HEK293 (cell line): ENCODE measurements around the gene UBAP1L.

Experiments
- CTCF ChIA-PET: fragments of 350-600 bp; formaldehyde crosslinking; extraction: SDS; loops from one replicate; lab custom pipeline; 2021; ENCODE audit warnings: antibody characterized with exemption; lab: Yijun Ruan, JAX
- POLR2A ChIA-PET: fragments of 300-600 bp; formaldehyde crosslinking; extraction: SDS; loops from one replicate; lab custom pipeline; 2020; ENCODE audit warnings: antibody characterized with exemption, inconsistent platforms; lab: Yijun Ruan, JAX
- H3K27ac ChIP-seq: fragments of 200-500 bp; sonication (Bioruptor generic); 2 replicates; pipeline ENCODE4 v1.5.1; 2014; ENCODE audit warnings: low read depth, low read length, control low read depth, inconsistent platforms; ENCODE audit errors: extremely low read depth
- H3K36me3 ChIP-seq, 2 experiments: fragments of 200-500 bp in 1 of 2; sonication (Bioruptor generic) in 1 of 2; 1 replicate in 1 of 2; 2 replicates in 1 of 2; pipeline ENCODE4 v1.5.1; 2014 to 2017; ENCODE audit warnings: inconsistent platforms in 2 of 2, low read length in 2 of 2; ENCODE audit not compliant: control insufficient read depth in 2 of 2, insufficient read depth in 1 of 2
- H3K4me1 ChIP-seq: fragments of 200-500 bp; sonication (Bioruptor generic); 2 replicates; pipeline ENCODE4 v1.5.1; 2014; ENCODE audit warnings: mild to moderate bottlenecking, low read length, inconsistent platforms; ENCODE audit not compliant: control insufficient read depth, insufficient read depth
- H3K4me3 ChIP-seq: 2 replicates; pipeline ENCODE4 v1.5.1; 2011; ENCODE audit warnings: low read depth, mild to moderate bottlenecking, control low read depth, low read length, moderate library complexity
- H3K9me3 ChIP-seq: fragments of 200-500 bp; sonication (Bioruptor generic); 2 replicates; pipeline ENCODE4 v1.5.1; 2014; ENCODE audit warnings: low read depth, low read length, inconsistent platforms; ENCODE audit not compliant: control insufficient read depth, insufficient read depth
- EGR2 ChIP-seq: fragments of 450-650 bp; formaldehyde crosslinking; IDR thresholded peaks from 2 replicates; pipeline ENCODE4 v1.5.1; 2016; ENCODE audit warnings: low read depth, missing biosample characterization, missing genetic modification characterization
- GFI1B ChIP-seq: fragments of 450-650 bp; formaldehyde crosslinking; IDR thresholded peaks from 2 replicates; pipeline ENCODE4 v1.5.1; 2016; ENCODE audit warnings: missing biosample characterization, missing genetic modification characterization
- GLI2 ChIP-seq: fragments of 450-650 bp; formaldehyde crosslinking; IDR thresholded peaks from 2 replicates; pipeline ENCODE4; 2017; ENCODE audit warnings: missing biosample characterization, missing genetic modification characterization, low read depth, borderline replicate concordance
- GLIS1 ChIP-seq: fragments of 450-650 bp; formaldehyde crosslinking; IDR thresholded peaks from 2 replicates; pipeline ENCODE4 v1.5.1; 2016; ENCODE audit warnings: missing biosample characterization, missing genetic modification characterization
- MEIS1 ChIP-seq: sonication (generic); formaldehyde crosslinking; IDR thresholded peaks from 2 replicates; pipeline ENCODE4 v1.8.1; 2022; ENCODE audit warnings: missing genetic modification reagents, mild to moderate bottlenecking, borderline replicate concordance
- YY2 ChIP-seq: fragments of 450-650 bp; formaldehyde crosslinking; IDR thresholded peaks from 2 replicates; pipeline ENCODE4 v1.5.1; 2016; ENCODE audit warnings: missing biosample characterization, missing genetic modification characterization
- ZBTB49 ChIP-seq: fragments of 450-650 bp; formaldehyde crosslinking; IDR thresholded peaks from 2 replicates; pipeline ENCODE4 v1.5.1; 2016; ENCODE audit warnings: missing biosample characterization, missing genetic modification characterization, low read depth
- ZFHX2 ChIP-seq: fragments of 450-650 bp; formaldehyde crosslinking; conservative IDR thresholded peaks from 2 replicates; pipeline ENCODE4 v1.5.1; 2016; ENCODE audit warnings: missing biosample characterization, missing genetic modification characterization
- ZNF18 ChIP-seq: fragments of 450-650 bp; formaldehyde crosslinking; IDR thresholded peaks from 2 replicates; pipeline ENCODE4 v1.5.1; 2016; ENCODE audit warnings: missing biosample characterization, missing genetic modification characterization
- ZNF214 ChIP-seq: fragments of 450-650 bp; formaldehyde crosslinking; IDR thresholded peaks from 2 replicates; pipeline ENCODE4 v1.5.1; 2017; ENCODE audit warnings: missing biosample characterization, mild to moderate bottlenecking, missing genetic modification characterization, borderline replicate concordance
- ZNF266 ChIP-seq: fragments of 450-650 bp; formaldehyde crosslinking; IDR thresholded peaks from 2 replicates; pipeline ENCODE4 v1.5.1; 2016; ENCODE audit warnings: missing biosample characterization, missing genetic modification characterization, low read depth

UBAP1L gene

GRCh38 chr15:65069779-65070546 lies 45.0 kb downstream of the UBAP1L start:
- CTCF ChIA-PET, result interaction anchor here (1.2 to 1.3 kb wide), 2 partner anchors 13 to 15 kb away, joined by 3 to 5 read pairs; no protein-coding TSS in a partner anchor
- Histone ChIP-seq H3K4me1 (no peaks in the 10 kb centered on the region), H3K36me3 (no peaks in the 10 kb centered on the region), H3K9me3 (no peaks in the 10 kb centered on the region)
- TF ChIP-seq GLIS1 (tag by site-specific recombination) (no peak), GLI2 (tag by site-specific recombination) (no peak)
- TF ChIP-seq, all 188 proteins: peak for 0
- no peak overlapping the region for H3K4me3 ChIP-seq
- POLR2A ChIA-PET, result interaction anchor here (0.5 kb wide), 1 partner anchor 436 kb away, joined by 5 read pairs; no protein-coding TSS in a partner anchor
- H3K27ac ChIP-seq, result no peak overlapping the region

GRCh38 chr15:65069179-65069578 lies 45.8 kb downstream of the UBAP1L start:
- no peaks in the 10 kb centered on the region for H3K9me3 ChIP-seq
- no peaks in the 10 kb centered on the region for H3K4me1 ChIP-seq
- H3K36me3 ChIP-seq, result no peaks in the 10 kb centered on the region
- TF ChIP-seq ZFHX2 (tag by site-specific recombination) (peak; percentile 77), EGR2 (tag by site-specific recombination) (peak; percentile 63), ZNF214 (tag by site-specific recombination) (no peak)
- TF ChIP-seq, all 188 proteins: peak for 2
- POLR2A ChIA-PET, result no interaction called here
- no peak overlapping the region for H3K27ac ChIP-seq
- no peak overlapping the region for H3K4me3 ChIP-seq
- CTCF ChIA-PET, result interaction anchor here (0.5 to 1.5 kb wide), 3 partner anchors 14 to 17 kb away, joined by 4 to 8 read pairs (median 5); no protein-coding TSS in a partner anchor

- no peak for TF ChIP-seq ZBTB49
- no peak for TF ChIP-seq MEIS1 (CRISPR knock-in tag)
- no peak for TF ChIP-seq ZNF18
- TF ChIP-seq ZNF214 (tag by site-specific recombination), result no peak
- TF ChIP-seq ZNF266 (tag by site-specific recombination), result no peak
- no peak for TF ChIP-seq GFI1B (tag by site-specific recombination)
- no peak for TF ChIP-seq YY2 (tag by site-specific recombination)
- TF ChIP-seq, all 188 proteins: peak for 0
- Histone ChIP-seq H3K36me3 (no peaks in the 10 kb centered on the region), H3K27ac (no peak overlapping the region), H3K4me3 (no peak overlapping the region), H3K4me1 (no peaks in the 10 kb centered on the region), H3K9me3 (no peaks in the 10 kb centered on the region)
- CTCF ChIA-PET, result interaction anchor here (0.5 to 1.5 kb wide), 3 partner anchors 14 to 16 kb away, joined by 3 to 8 read pairs (median 4); no protein-coding TSS in a partner anchor
- POLR2A ChIA-PET, result interaction anchor here (0.7 kb wide), 1 partner anchor 428 kb away, joined by 3 read pairs; no protein-coding TSS in a partner anchor
Observed at GRCh38 chr15:65068403-65068788, 46.6 kb downstream of the UBAP1L start.
